HG03469 (cell line): ENCODE measurements around the gene RAB42.
"Not testable (repeated sequence)": the region's sequence is repeated elsewhere in the genome, so short reads cannot be mapped to it uniquely, and the experiment has no call there.

Experiments
- ATAC-seq: cut with Tn5 transposase; IDR thresholded peaks from one replicate; pipeline ENCODE4 v1.9.1; 2021; ENCODE audit warnings: mild to moderate bottlenecking, moderate library complexity, moderate number of reproducible peaks; ENCODE audit not compliant: unreplicated experiment

Gene RAB42

GRCh38 chr1:28591708-28592320 is at the start of gene RAB42:
RAB42 (plus strand) TSS chr1:28592265; CDS start chr1:28592512, 247 bp downstream.
- no peak for ATAC-seq

- ATAC-seq = no peak
Observed at GRCh38 chr1:28545246-28545628, 46.8 kb upstream of the RAB42 start.

- no peak for ATAC-seq
Observed at GRCh38 chr1:28548318-28548717, 43.7 kb upstream of the RAB42 start.

- no peak for ATAC-seq
Observed at GRCh38 chr1:28551381-28551780, 40.7 kb upstream of the RAB42 start.

GRCh38 chr1:28552758-28553663 is 39.1 kb upstream of the RAB42 start, which contains the start of gene TRNAU1AP:
TRNAU1AP (plus strand) TSS chr1:28553085; CDS start chr1:28553111, 26 bp downstream.
- peak; percentile 71 for ATAC-seq

GRCh38 chr1:28560886-28561285 is 31.2 kb upstream of the RAB42 start:
- no peak for ATAC-seq

GRCh38 chr1:28564310-28564709 is 27.8 kb upstream of the RAB42 start:
- ATAC-seq = no peak

- no peak for ATAC-seq
Observed at GRCh38 chr1:28565040-28565439, 27.0 kb upstream of the RAB42 start.

GRCh38 chr1:28565726-28566125 is 26.3 kb upstream of the RAB42 start:
- ATAC-seq = no peak

GRCh38 chr1:28566931-28567330 is 25.1 kb upstream of the RAB42 start:
- no peak for ATAC-seq

GRCh38 chr1:28571911-28572310 is 20.2 kb upstream of the RAB42 start:
- ATAC-seq = no peak

GRCh38 chr1:28572891-28573290 is 19.2 kb upstream of the RAB42 start:
- not testable (repeated sequence) for ATAC-seq

- no peak for ATAC-seq
Observed at GRCh38 chr1:28573564-28573963, 18.5 kb upstream of the RAB42 start.

- ATAC-seq = no peak
Observed at GRCh38 chr1:28577052-28577678, 14.9 kb upstream of the RAB42 start.

- ATAC-seq = no peak
Observed at GRCh38 chr1:28577738-28578536, 14.1 kb upstream of the RAB42 start.

GRCh38 chr1:28578696-28579218 is 13.3 kb upstream of the RAB42 start:
- no peak for ATAC-seq

- no peak for ATAC-seq
Observed at GRCh38 chr1:28579401-28579800, 12.7 kb upstream of the RAB42 start.

- no peak for ATAC-seq
Observed at GRCh38 chr1:28580722-28581530, 11.1 kb upstream of the RAB42 start.

GRCh38 chr1:28581531-28582247 is 10.4 kb upstream of the RAB42 start:
- ATAC-seq = peak; percentile 64
